Fibroblast of mammary gland (primary cell): Measurements from ENCODE around the gene NACAD.

Experiments used
- DNase-seq: peaks from one replicate; pipeline ENCODE4 v3.0.0-alpha.2; 2010; ENCODE audit warnings: low read depth
- H3K4me3 ChIP-seq: 2 replicates; pipeline ENCODE4 v1.5.1; 2011; ENCODE audit warnings: low read depth, mild to moderate bottlenecking, low read length, moderate library complexity; ENCODE audit not compliant: control insufficient read depth
- TF ChIP-seq, protein P1 (sequence below): conservative IDR thresholded peaks from 2 replicates; pipeline ENCODE4 v1.5.1; 2011; ENCODE audit warnings: low read depth, low read length, inconsistent platforms; ENCODE audit not compliant: control insufficient read depth, insufficient read depth

Gene NACAD

DNA sequence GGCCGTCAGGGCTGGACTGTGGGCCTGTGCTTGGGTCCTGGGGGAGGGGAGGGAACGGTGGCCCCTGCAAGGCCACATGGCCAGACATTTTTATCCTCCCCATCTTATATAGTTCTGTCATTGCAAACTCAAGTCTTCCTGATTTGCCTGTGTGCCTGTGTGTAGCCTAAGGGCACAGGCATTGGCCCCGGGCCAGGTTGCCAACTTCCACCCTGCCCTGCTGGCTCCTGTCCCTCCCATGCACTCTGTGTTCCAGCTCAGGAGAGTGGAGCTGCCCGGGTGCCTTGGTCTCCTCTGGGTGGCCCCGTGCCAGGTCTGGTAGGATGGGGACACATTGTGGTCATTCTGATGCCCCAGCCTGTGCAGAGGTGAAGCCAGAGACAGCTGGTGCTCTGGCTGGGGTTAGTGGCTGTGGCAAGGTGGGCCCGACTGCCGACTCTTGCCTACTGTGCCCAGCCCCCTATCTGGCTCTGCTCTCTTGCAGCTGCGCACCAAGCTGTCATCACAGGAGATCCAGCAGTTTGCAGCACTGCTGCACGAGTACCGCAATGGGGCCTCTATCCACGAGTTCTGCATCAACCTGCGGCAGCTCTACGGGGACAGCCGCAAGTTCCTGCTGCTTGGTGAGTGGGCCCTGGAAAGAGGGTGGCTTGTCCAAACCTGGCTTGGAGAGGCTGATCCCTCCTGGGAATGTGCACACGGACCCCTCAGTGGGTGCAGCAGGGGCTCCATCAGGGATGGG lies 14.8 kb downstream of the NACAD start:
- no peak overlapping the region for H3K4me3 ChIP-seq
- no peak for DNase-seq
- TF ChIP-seq, protein P1, sequence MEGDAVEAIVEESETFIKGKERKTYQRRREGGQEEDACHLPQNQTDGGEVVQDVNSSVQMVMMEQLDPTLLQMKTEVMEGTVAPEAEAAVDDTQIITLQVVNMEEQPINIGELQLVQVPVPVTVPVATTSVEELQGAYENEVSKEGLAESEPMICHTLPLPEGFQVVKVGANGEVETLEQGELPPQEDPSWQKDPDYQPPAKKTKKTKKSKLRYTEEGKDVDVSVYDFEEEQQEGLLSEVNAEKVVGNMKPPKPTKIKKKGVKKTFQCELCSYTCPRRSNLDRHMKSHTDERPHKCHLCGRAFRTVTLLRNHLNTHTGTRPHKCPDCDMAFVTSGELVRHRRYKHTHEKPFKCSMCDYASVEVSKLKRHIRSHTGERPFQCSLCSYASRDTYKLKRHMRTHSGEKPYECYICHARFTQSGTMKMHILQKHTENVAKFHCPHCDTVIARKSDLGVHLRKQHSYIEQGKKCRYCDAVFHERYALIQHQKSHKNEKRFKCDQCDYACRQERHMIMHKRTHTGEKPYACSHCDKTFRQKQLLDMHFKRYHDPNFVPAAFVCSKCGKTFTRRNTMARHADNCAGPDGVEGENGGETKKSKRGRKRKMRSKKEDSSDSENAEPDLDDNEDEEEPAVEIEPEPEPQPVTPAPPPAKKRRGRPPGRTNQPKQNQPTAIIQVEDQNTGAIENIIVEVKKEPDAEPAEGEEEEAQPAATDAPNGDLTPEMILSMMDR: no peak

DNA sequence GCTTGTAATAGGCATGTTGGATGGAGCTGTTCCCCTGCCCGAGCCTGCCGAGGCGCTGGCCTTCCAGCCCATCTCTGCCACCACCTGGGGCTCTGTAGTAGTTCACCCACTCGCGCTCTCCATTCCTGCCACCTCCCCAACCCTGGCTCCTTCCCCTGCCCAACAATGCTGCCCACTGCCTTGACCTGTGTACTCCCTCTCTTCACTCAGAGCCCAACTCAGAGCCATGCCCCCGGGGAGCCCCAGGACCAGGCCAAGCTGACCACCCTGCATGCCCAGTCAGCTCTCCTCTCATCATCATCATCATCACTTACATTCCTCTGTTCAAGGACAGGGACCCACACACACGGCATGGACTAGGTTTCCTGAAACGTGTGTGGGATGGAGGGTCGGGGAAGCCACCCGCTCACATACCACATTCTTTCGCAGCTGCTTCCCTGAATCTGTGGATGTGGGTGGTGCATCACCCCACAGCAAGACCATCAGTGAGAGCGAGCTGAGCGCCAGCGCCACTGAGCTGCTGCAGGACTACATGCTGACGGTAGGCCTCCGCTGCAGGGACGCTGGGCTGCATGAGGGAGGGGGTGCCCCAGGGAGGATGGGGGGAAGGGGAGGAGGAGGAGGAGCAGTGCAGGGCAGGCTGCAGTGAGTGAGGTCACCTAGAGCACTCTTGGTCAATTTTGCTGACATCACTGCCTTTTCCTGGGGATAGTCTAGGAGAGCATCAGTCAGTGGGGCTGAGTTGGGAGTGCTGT lies 15.6 kb downstream of the NACAD start:
- no peak overlapping the region for H3K4me3 ChIP-seq
- TF ChIP-seq, protein P1: no peak
- peak; percentile 37 for DNase-seq

DNA sequence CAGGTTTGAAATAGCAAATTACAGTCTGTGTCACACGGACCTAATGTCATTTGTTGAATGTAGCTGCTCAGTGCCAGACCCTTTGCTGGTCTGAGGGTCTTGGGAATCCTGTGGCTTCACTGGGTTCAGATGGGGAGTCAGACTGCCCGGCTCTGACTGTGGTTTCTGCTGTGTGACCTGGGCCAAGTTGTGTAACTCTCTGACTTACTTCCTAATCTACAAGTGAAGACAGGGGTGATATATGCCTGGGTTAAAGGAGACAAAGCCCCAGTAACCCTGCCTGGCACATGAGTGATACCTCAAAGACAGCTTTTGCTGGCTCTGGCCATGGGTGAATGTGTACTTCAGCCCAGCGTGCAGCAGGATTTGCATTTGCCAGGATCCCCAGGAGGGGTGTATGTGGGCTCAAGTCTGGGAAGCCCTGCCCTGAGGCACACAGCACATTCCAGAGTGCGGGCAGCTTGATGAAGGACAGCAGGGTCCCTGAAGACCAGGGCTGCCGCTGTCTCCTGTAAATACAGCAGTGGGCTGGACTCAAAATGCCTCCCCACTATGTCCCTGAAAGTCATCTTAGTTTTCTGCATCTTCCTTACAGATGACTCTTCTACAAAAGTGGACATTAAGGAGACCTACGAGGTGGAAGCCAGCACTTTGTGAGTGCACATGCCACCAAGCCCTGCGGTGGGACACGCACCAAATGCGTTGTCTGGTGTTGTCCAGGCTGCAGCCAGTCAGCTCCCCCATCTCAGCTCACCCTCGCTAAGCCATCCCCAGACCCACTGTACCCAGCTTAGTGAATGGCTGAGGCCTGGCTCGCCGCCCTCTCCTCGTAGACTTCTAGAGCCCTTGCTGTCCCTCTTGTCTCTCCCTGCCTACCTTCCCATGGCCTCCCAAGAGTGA lies 16.4 kb downstream of the NACAD start:
- TF ChIP-seq, protein P1: no peak
- H3K4me3 ChIP-seq: no peak overlapping the region
- peak; percentile 52 for DNase-seq

DNA sequence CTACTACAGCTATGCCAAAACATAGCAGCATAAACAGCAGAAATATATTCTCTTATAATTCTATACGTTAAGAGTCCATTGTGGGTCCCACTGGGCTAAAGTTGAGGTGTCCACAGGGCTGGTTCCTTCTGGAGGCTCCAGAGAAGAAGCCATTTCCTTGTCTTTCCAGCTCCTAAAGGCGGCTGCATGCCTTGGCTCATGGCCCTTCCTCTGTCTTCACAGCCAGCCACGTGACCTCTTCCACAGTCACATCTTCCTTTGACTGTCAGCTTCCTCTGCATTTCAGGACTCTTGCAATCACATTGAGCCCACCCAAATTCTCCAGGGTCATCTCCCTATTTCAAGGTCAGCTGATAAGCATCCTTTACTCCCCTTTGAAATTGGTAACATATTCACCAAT lies 17.2 kb downstream of the NACAD start:
- TF ChIP-seq, protein P1: no peak
- DNase-seq: peak; percentile 27
- H3K4me3 ChIP-seq: no peak overlapping the region

DNA sequence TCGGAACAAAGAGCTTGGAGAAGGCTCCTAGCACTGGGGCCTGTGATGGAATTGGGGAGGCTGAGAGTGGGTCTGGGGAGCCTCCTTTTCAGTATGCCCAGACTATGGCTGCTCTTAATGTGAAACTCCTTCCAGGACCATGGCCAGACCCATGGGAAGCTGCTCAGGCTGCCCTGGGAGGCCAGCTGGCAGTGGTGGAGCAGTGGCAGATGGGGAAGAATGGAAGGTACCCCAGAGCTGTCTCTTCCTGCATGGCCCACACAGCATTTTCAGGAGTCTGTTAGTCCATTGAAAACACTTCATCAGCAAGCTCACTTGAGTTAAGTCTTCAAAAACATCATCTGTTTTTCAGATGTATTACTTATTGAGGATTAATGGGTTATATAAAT lies 18.5 kb downstream of the NACAD start:
- TF ChIP-seq, protein P1: no peak
- H3K4me3 ChIP-seq: no peak overlapping the region
- DNase-seq: no peak

DNA sequence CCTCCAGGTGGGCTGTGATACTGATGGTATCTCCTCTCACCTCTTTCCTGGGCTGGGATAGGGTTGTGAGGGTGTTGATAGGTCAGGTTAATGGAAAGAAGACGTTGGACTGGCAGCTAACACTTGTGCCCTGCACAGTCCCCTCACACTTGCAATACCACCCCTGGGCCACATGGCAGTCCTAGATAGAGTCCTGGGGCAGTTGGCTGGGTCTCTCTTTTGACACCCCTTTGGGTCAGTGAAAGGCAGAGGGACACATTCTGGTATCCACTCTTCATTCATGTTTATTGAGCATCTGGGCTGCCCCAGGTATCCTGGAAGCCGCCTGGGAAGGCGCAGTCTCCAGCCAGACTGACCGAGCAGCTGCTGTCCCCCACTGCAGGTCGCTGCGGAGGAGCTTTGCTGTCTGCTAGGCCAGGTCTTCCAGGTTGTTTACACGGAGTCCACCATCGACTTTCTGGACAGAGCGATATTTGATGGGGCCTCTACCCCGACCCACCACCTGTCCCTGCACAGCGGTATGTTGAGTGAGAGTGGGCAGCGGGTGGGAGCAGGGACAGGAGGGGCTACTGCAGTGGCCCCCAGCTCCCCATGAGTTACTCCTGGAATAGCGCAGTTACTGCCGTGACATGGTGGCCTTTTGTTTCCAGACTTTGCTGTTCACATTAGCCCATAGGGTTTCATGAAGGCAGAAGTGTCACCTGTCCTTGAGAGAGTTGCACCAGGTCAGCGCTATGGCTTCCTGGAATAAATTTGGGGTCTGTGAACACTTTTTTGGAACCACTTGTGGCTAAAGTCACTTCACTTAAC lies 19.1 kb downstream of the NACAD start:
- DNase-seq: no peak
- H3K4me3 ChIP-seq: no peak overlapping the region
- TF ChIP-seq, protein P1: no peak
